HCT116 (cell line): ENCODE results near the gene MBTPS1. TPM values are rescaled to one million over a fixed set of nuclear protein-coding genes. Genes with fewer than 3 reads are reported as not detected.

Experiments
- ATAC-seq: fragments of 200-7000 bp; cut with Tn5 transposase; 2 replicates; pipeline ENCODE4 v1.9.1; 2020; ENCODE audit warnings: mild to moderate bottlenecking, moderate library complexity
- BruUV-seq: library from RNA; stranded (reverse); fragments of 400-500 nt; replicated peaks from 2 replicates; lab custom pipeline; 2021; lab: Mats Ljungman, UMichigan
- CTCF ChIA-PET: fragments of 300-600 bp; sonication (Branson Sonifier 250); formaldehyde crosslinking; loops from one replicate; lab custom pipeline; 2021; ENCODE audit warnings: antibody characterized with exemption; lab: Charles Lee
- POLR2A ChIA-PET: fragments of 300-600, 350-600 bp; sonication (Branson Sonifier 250); formaldehyde crosslinking; loops from one replicate; lab custom pipeline; 2021; ENCODE audit warnings: antibody characterized with exemption; lab: Charles Lee
- RAD21 ChIA-PET, 2 experiments: fragments of 300-600 bp; sonication (Branson Sonifier 250); formaldehyde crosslinking; loops; one replicate each; lab custom pipeline; 2023; ENCODE audit warnings: low total read pairs in 2 of 2; ENCODE audit not compliant: uncharacterized antibody in 2 of 2, unreplicated experiment in 2 of 2, low non-redundant PET in 1 of 2; lab: Charles Lee
- DNase-seq: peaks from one replicate; pipeline ENCODE4 v3.0.0-alpha.2; 2010; ENCODE audit warnings: low read depth, low spot score
- H2AFZ ChIP-seq: fragments of 200-600 bp; shearing (Covaris generic), sonication (generic); 2 replicates; pipeline ENCODE4 v1.6.1; 2017; ENCODE audit warnings: low read depth, mixed run types, mixed read lengths, antibody characterized with exemption, low read length; ENCODE audit not compliant: poor library complexity, severe bottlenecking
- H3K27ac ChIP-seq: 2 replicates; pipeline ENCODE4 v1.5.1; 2012; ENCODE audit warnings: low read depth, low read length
- H3K27me3 ChIP-seq: fragments of 200-600 bp; sonication (generic); 2 replicates; pipeline ENCODE4 v1.6.1; 2016; ENCODE audit warnings: mixed run types, low read length, mixed read lengths; ENCODE audit not compliant: insufficient read depth
- H3K36me3 ChIP-seq, 2 experiments: fragments of 200-500 bp in 1 of 2; fragments of 200-600 bp in 1 of 2; sonication (Bioruptor generic) in 1 of 2; sonication (generic) in 1 of 2; 2 replicates each; pipeline versions ENCODE4 v1.5.1 to v1.6.1; 2014 to 2016; ENCODE audit warnings: low read length in 2 of 2, inconsistent platforms in 1 of 2, mixed read lengths in 1 of 2, mixed run types in 1 of 2; ENCODE audit not compliant: insufficient read depth in 2 of 2, control insufficient read depth in 1 of 2
- H3K4me1 ChIP-seq, 2 experiments: fragments of 200-600 bp in 1 of 2; sonication (generic) in 1 of 2; 2 replicates each; pipeline versions ENCODE4 v1.5.1 to v1.6.1; 2012 to 2017; ENCODE audit warnings: low read length in 2 of 2, inconsistent platforms in 1 of 2, mild to moderate bottlenecking in 1 of 2, mixed read lengths in 1 of 2, mixed run types in 1 of 2, moderate library complexity in 1 of 2; ENCODE audit not compliant: insufficient read depth in 2 of 2, control insufficient read depth in 1 of 2
- H3K4me2 ChIP-seq: fragments of 200-600 bp; sonication (generic); 2 replicates; pipeline ENCODE4 v1.6.1; 2017; ENCODE audit warnings: mixed run types, low read length, mixed read lengths
- H3K4me3 ChIP-seq, 2 experiments: fragments of 200-600 bp in 1 of 2; sonication (generic) in 1 of 2; replicated peaks in 1 of 2; 2 replicates each; pipeline ENCODE4 v1.5.1; 2011 to 2016; ENCODE audit warnings: low read length in 2 of 2, control low read depth in 1 of 2, low read depth in 1 of 2, mild to moderate bottlenecking in 1 of 2, mixed read lengths in 1 of 2, mixed run types in 1 of 2
- H3K79me2 ChIP-seq: fragments of 200-600 bp; sonication (generic); 2 replicates; pipeline ENCODE4 v1.6.1; 2017; ENCODE audit warnings: mild to moderate bottlenecking, mixed run types, low read length, moderate library complexity, mixed read lengths; ENCODE audit not compliant: insufficient read depth
- H3K9ac ChIP-seq: fragments of 200-600 bp; sonication (generic); 2 replicates; pipeline ENCODE4 v1.6.1; 2016; ENCODE audit warnings: low read length, mixed read lengths
- H3K9me2 ChIP-seq: fragments of 200-600 bp; sonication (generic), shearing (Covaris generic); 2 replicates; pipeline ENCODE4 v1.6.1; 2017; ENCODE audit warnings: mixed run types, mild to moderate bottlenecking, moderate library complexity; ENCODE audit not compliant: insufficient read depth
- H3K9me3 ChIP-seq, 2 experiments: fragments of 200-500 bp in 1 of 2; fragments of 200-600 bp in 1 of 2; sonication (Bioruptor generic) in 1 of 2; sonication (generic) in 1 of 2; 2 replicates each; pipeline ENCODE4 v1.6.1; 2014 to 2017; ENCODE audit warnings: low read length in 2 of 2, mixed read lengths in 2 of 2, inconsistent platforms in 1 of 2, low read depth in 1 of 2, mild to moderate bottlenecking in 1 of 2, mixed run types in 1 of 2, moderate library complexity in 1 of 2; ENCODE audit not compliant: control insufficient read depth in 1 of 2, insufficient read depth in 1 of 2
- H4K20me1 ChIP-seq: fragments of 200-600 bp; sonication (generic), shearing (Covaris generic); 2 replicates; pipeline ENCODE4 v1.6.1; 2017; ENCODE audit warnings: mixed run types, mild to moderate bottlenecking, moderate library complexity; ENCODE audit not compliant: insufficient read depth
- EGR1 ChIP-seq: IDR thresholded peaks from 2 replicates; pipeline ENCODE4 v1.6.1; 2012; ENCODE audit warnings: low read depth
- EZH2 ChIP-seq: fragments of 200-600 bp; sonication (generic); IDR thresholded peaks from 2 replicates; pipeline ENCODE4 v1.6.1; 2017; ENCODE audit warnings: antibody characterized with exemption, mixed run types
- JUND ChIP-seq: IDR thresholded peaks from 2 replicates; pipeline ENCODE4 v1.6.1; 2012
- POLR2A ChIP-seq: IDR thresholded peaks from 2 replicates; pipeline ENCODE4 v1.7.0; 2011; ENCODE audit warnings: borderline replicate concordance; ENCODE audit not compliant: insufficient read depth, insufficient read length; ENCODE audit errors: extremely low read depth
- REST ChIP-seq: IDR thresholded peaks from 2 replicates; pipeline ENCODE4 v1.6.1; 2012; ENCODE audit warnings: low read depth
- YY1 ChIP-seq: IDR thresholded peaks from 2 replicates; pipeline ENCODE4 v1.6.1; 2011; ENCODE audit warnings: low read length, low read depth, moderate library complexity, mild to moderate bottlenecking; ENCODE audit not compliant: insufficient replicate concordance; ENCODE audit errors: extremely low read depth
- ZFX ChIP-seq: fragments of 450-650 bp; IDR thresholded peaks from 2 replicates; pipeline ENCODE4 v1.6.1; 2017
- intact Hi-C: fragments of 100-400 bp; cut with micrococcal nuclease; formaldehyde crosslinking; loops from 2 replicates; pipeline ENCODE4 v1.10.0; 2022
- total RNA-seq: library from RNA; stranded (reverse); gene quantifications from one replicate; pipeline ENCODE4 v1.2.1, GENCODE V29; 2021; ENCODE audit not compliant: unreplicated experiment

MBTPS1 gene
- total RNA-seq, 1 experiment from 2014 or later, result 111 TPM

- ChIA-PET POLR2A (no interaction called here), RAD21 (no interaction called here), CTCF (interaction anchor here (1.3 kb wide), 1 partner anchor 229 kb away, joined by 5 read pairs; no protein-coding TSS in a partner anchor)
- intact Hi-C loops, result no loop called here
- Histone ChIP-seq H3K9ac (no peak overlapping the region), H3K9me2 (no peaks in the 10 kb centered on the region), H3K27me3 (no peaks in the 10 kb centered on the region), H3K4me3 (no peak overlapping the region), H3K79me2 (0 out of 2 replicates have a peak, but pooled peaks cover 6% of the 10 kb centered on the region), H3K27ac (no peak overlapping the region), H2AFZ (no peak overlapping the region), H4K20me1 (no peaks in the 10 kb centered on the region), H3K4me2 (no peak overlapping the region), H3K9me3 (no peaks in the 10 kb centered on the region), H3K36me3 (peaks cover 23 to 48% of the 10 kb centered on the region in 2 experiments), H3K4me1 (no peaks in the 10 kb centered on the region)
- TF ChIP-seq EZH2 (no peak), ZFX (no peak), POLR2A (no peak), EGR1 (no peak), JUND (no peak), REST (no peak)
- BruUV-seq, result no TSS peak
- DNase-seq (no peak), ATAC-seq (no peak)
Observed at GRCh38 chr16:84079664-84080063, 37.1 kb downstream of the MBTPS1 start.

- DNase-seq (no peak), ATAC-seq (no peak)
- Histone ChIP-seq H3K4me3 (no peak overlapping the region), H3K36me3 (peaks cover 17 to 46% of the 10 kb centered on the region in 2 experiments), H3K4me1 (no peaks in the 10 kb centered on the region), H2AFZ (no peak overlapping the region), H3K9ac (no peak overlapping the region), H3K4me2 (no peak overlapping the region), H4K20me1 (no peaks in the 10 kb centered on the region), H3K9me2 (no peaks in the 10 kb centered on the region), H3K27me3 (no peaks in the 10 kb centered on the region), H3K27ac (no peak overlapping the region), H3K9me3 (no peaks in the 10 kb centered on the region), H3K79me2 (0 out of 2 replicates have a peak, but pooled peaks cover 6% of the 10 kb centered on the region)
- no TSS peak for BruUV-seq
- intact Hi-C loops, result no loop called here
- POLR2A ChIA-PET, result no interaction called here
- RAD21 ChIA-PET, result no interaction called here
- CTCF ChIA-PET, result interaction anchor here (1.3 to 1.7 kb wide), 2 partner anchors 10 kb away, joined by 6 read pairs; no protein-coding TSS in a partner anchor
- TF ChIP-seq YY1, result no peak
Observed at GRCh38 chr16:84075376-84075775, 41.4 kb downstream of the MBTPS1 start.
